COLO668 (cell line): Measurements from ENCODE around the gene IRF2BP2.
"Not testable (repeated sequence)": the region's sequence is repeated elsewhere in the genome, so short reads cannot be mapped to it uniquely, and the experiment has no call there.

Experiments used
- DNase-seq: peaks from one replicate; lab custom pipeline; 2025; ENCODE audit not compliant: unreplicated experiment; lab: John Stamatoyannopoulos, UW

IRF2BP2 gene

GRCh38 chr1:234634922-234635321, 24.9 kb upstream of the IRF2BP2 start:
- not testable (repeated sequence) for DNase-seq

DNA sequence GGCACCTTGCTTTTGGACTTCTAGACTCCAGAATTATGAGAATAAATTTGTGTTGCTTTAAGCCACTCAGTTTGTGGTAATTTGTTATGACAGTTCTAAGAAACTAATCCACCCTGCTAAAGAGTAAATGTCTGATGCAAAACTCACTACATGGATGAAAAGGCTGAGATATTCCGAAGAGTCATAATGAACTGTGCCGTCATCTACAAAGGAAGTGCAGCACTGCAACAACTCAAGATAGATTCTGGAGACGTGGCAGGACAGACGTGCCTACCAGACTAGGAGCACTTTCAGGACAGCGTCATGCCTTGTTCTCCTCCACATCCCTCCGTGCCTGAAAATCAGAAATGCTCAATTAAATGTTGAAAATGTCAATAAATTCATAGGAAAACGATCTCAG, 24.4 kb upstream of the IRF2BP2 start:
- no peak for DNase-seq

DNA sequence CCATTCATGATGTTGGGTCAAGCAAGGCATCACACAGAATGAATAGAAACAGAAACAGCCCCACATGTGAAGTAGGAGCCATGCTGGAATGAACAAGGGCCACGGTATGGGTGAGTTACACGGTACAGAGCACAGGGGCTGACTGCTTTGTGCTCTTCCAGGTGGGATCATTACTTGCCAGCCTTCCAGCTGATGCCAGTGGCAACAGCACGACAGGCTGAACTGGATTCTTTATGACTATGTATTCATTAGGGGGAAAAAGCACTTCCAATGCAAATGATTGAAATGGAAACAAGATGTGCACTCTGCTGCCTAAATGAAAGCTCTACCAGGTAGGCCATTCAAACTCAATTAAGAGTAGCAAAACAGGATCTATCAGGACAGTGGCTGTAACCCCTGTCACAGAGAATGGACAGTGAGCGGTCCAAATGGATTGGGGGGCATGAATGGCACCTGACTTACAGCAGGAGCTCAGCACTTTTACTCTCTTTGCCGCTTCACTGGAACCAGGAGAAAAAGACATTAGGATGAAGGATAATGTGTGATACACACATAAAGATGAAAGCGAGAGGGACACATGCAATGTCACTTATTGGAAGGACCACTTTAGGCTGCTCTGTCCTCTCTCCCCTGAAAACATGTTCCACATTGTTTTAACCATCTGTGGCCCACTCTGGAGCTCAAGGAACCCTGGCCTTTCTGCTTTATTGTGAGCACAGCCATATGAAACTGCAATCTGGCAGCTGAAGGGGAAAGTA, 23.4 kb upstream of the IRF2BP2 start:
- DNase-seq: no peak

DNA sequence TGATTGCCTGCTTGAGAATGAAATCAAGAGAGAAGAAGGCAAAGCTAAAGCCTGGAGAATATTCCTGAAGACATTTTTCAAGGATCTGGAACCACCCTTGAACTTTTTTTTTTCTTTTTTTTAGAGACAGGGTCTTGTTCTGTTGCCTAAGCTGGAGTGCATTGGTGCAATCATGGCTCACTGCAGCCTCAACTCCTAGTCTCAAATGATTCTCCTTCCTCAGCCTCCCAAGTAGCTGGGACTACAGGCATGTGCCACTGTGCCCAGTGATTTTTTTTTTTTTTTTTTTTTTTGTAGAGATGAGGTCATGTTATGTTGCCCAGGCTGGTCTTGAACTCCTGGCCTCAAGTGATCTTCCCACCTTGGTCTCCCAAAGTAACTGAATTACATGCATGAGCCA, 22.2 kb upstream of the IRF2BP2 start:
- DNase-seq: no peak

DNA sequence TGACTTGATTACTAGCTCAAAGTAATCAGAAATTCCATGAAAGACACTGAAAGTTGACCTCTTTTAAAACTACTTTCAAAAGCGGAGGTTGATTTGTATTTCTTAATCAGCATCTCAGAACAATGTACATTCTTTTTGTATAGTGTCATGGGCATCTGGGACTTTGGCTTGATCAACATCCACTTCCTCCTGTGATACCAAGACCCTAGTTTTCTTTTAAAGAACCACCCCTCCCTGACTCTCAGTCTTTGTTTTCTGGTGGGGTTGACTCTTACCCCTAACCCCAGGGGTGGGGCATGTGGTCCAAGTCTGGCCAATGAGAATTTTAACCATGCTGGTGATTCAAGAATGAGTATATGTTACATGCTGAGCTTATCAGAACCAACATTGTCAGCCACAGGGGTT, 21.7 kb upstream of the IRF2BP2 start:
- DNase-seq: no peak

DNA sequence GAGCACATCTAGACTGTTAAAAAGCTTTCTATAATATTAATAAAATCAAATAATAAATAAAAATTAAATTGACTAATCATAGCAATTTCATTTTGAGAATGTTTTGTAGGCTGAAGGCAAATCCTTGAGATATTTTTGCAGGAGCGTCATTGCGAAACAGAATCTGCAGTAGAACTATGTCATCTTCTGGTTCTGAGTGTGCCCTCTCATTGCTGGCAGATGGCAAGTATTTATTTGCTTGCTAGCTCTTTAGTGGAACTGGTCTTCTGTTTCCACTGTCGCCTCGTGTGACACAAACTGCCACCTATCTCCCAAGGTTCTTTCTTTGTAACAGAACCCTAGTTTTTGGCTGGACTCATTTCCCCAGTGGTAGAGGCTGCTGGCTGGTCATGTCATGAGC, 19.0 kb upstream of the IRF2BP2 start:
- no peak for DNase-seq

- no peak for DNase-seq
These were observed 18.1 kb upstream of the IRF2BP2 start for GRCh38 chr1:234628089-234628488.

DNA sequence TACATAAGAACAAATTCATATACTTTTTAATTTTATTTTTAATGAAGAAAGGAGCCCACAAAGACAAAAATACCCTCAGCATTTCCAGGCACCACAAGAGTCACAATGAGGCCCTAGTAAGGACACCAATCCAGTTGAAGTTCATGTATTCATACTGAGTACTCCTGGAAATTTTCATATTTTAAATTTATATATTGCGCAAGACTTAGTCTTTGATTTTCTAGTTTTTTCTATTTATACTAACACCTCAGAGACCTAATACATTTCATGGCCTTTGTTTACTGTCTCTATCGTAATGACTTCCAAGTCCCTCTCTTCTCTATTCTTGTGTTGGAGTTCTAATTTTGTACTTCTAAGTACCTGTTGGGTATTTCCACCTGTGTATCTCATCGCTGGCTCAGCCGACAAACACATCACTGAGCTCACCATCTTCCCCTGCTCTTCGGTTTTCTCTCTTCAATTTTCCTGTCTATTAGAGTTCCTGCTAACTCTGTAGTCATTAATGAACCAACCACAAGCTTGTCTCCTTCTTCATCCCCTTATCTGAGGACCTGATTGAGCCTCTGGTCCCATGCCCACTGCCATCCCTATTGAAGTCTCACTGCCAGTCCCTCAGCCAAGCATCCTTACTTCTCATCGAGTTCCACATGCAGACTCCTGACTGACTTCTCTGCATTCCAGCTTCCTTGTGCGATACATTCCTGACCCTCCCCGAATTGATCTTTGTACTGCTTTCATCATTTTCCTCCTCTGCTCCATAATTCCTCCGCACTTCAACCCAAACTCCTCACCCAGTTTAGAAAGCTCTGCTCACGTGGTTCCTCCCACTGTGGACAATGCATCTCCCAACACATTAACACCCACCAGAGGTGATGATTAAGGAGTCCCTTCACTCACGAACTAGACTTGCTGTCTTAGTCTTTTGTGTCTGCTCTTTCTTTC, 17.3 kb upstream of the IRF2BP2 start:
- no peak for DNase-seq

- DNase-seq: no peak
These were observed 16.4 kb upstream of the IRF2BP2 start for GRCh38 chr1:234626391-234626790.

- no peak for DNase-seq
These were observed 14.7 kb upstream of the IRF2BP2 start for GRCh38 chr1:234624724-234625117.

GRCh38 chr1:234621657-234622335, 11.8 kb upstream of the IRF2BP2 start:
- no peak for DNase-seq

GRCh38 chr1:234621127-234621468, 11.1 kb upstream of the IRF2BP2 start:
- DNase-seq: no peak

DNA sequence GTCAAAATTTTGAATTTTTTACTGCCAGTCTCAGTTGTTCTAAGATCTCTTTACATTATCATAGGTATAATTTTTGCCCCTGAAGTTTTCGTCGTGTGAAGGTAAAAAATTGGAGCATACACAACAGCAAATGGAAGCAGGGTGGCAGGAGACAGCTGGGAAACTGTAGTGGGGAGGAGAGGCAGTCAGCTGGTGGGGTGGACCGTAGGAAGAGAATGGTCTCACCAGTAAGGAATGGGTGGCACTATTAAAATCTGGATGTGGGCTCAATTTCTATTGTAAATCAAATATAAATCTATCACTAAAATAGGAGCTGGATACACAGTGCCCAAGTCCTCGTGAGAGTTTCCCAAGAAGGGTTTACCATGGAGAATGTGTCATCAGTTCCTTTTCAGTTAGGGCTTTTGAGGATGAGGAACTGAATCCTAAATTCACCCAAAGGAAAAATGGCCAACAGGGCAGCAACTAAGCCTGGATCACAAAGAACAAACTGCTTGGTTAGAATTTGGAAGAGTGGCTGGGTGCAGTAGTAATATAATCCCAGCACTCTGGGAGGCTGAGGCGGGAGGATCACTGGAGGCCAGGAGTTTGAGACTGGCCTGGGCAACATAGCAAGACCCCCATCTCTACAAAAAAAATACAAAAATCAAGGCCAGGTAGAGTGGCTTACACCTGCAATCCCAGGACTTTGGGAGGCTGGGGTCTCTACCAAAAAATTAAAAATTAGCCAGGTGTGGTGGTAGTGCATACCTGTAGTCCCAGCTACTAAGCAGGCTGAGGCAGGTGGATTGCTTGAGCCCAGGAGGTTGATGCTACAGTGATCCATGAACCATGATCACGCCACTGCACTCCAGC, 10.5 kb upstream of the IRF2BP2 start:
- peak; percentile 39 for DNase-seq

GRCh38 chr1:234619794-234620247, 9.8 kb upstream of the IRF2BP2 start:
- DNase-seq: no peak

- no peak for DNase-seq
These were observed 9.1 kb upstream of the IRF2BP2 start for GRCh38 chr1:234619071-234619480.

GRCh38 chr1:234618737-234619049, 8.7 kb upstream of the IRF2BP2 start:
- DNase-seq: no peak

DNA sequence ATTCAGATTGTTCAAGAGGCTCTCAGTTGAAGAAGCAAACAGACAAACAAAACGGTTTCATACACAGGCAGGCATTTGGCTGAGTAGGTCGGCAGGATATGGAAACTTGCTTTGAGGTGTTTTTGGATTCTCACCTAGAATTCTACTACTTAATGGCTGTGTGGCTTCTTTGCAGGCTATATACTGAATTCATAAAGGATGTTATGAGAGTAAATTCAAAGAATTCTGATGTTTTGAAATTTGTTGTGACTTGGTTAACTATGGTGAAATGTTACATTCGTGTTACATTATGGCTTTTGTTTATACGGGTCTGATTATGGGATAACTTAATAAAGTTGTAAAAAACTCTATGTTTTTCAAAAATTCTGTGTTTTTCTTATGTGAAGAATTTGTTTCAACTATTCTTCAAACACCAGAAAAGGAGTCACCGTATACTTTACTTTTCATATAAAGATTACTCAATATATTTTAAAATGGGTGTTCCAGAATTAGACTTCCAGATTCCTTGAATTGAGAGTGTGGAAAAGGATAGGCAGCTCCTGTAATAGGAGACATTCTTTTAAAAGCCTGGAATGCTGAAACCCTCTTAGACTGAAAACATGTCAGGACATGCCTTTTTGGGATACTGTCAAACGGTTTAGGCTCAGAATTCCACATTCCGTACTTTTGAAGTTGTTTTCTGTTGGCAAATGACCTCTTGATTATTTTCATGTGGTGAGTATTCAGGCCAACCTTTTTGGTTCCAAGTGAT, 8.2 kb upstream of the IRF2BP2 start:
- DNase-seq: no peak

GRCh38 chr1:234617131-234617985, 7.4 kb upstream of the IRF2BP2 start:
- no peak for DNase-seq

DNA sequence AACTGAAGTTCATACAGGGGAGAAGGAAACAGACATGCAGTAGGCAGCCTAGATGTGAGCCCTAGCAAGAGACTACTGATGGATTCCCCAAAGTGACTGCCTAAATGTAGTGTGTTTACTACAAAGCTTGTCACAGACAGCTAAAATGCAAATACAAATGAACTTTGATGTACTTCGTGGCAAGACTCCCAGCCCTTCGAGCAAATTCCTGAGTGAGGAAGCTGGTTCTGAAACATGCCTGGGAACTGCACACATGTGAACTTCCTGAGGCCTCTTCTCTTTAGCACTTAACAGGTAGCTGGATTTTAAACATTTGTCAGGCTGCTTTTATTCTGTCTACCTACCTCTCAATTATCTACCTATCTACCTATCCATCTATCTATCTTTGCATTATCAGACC, 6.7 kb upstream of the IRF2BP2 start:
- no peak for DNase-seq
